Stomach (tissue), 4 donors: ENCODE measurements around the gene RXRG.

ENCODE experiments used
- CTCF ChIP-seq, 7 experiments: fragments of 450-650 bp in 4 of 7; fragments of 200-600 bp in 3 of 7; sonication (generic) in 3 of 7; IDR thresholded peaks; one replicate each; pipeline ENCODE4 v1.5.1; 2016 to 2019; ENCODE audit warnings: antibody characterized with exemption in 7 of 7, control low read depth in 2 of 7, mild to moderate bottlenecking in 1 of 7
- EP300 ChIP-seq: sonication (generic); formaldehyde crosslinking; IDR thresholded peaks from one replicate; pipeline ENCODE4 v1.6.1; 2017; ENCODE audit warnings: antibody characterized with exemption
- POLR2A ChIP-seq, 4 donors: fragments of 450-650 bp; IDR thresholded peaks; one replicate each; pipeline ENCODE4 v1.6.1; 2016; ENCODE audit warnings: antibody characterized with exemption in 4 of 4, control low read depth in 2 of 4, mild to moderate bottlenecking in 1 of 4, moderate library complexity in 1 of 4

DNA sequence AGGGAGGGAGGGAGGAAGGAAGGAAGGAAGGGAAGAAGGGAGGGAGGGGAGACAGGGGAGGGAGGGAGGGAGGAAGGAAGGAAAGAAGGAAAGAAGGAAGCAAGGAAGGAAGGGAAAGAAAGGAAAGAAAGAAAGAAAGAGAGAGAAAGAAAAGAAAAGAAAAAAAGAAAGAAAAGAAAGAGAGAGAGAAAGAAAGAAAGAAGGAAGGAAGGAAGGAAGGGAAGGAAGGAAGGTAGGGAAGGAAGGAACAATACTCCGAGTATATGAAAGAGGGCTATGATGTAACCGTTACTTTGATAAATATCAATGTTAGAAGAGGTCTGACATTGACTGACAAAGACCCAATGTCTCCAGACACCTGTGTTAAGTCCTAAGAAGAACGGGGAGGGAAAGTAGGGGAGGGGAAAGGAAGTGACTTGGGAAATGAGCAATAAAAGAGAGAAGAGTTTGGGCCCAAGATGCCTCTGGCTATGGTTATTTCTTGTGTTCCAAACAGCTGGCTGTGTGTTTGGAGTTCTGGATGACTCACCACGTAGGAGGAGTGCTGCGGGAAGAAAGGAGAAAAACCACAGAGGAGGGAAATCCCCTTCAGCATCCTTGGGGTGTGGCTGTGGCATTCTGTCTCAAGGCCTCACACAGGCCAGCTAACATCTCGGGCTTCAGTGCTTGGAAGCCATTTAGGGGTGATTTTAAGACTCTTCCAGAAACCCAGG, 37.0 kb upstream of the RXRG start:
- TF ChIP-seq EP300 = no peak
- no peak for TF ChIP-seq CTCF (IDR thresholded peaks at IDR 0.05)
- TF ChIP-seq POLR2A (IDR thresholded peaks at IDR 0.05) = no peak
